Transverse colon (tissue), 3 donors: ENCODE data around the gene HHIP.

ENCODE experiments used
- EP300 ChIP-seq: sonication (generic); formaldehyde crosslinking; IDR thresholded peaks from one replicate; pipeline ENCODE4 v1.6.1; 2017; ENCODE audit warnings: antibody characterized with exemption, low read depth
- POLR2AphosphoS5 ChIP-seq, 3 donors: sonication (generic); formaldehyde crosslinking; IDR thresholded peaks; one replicate each; pipeline ENCODE4 v1.6.1; 2016; ENCODE audit warnings: antibody characterized with exemption in 3 of 3

DNA sequence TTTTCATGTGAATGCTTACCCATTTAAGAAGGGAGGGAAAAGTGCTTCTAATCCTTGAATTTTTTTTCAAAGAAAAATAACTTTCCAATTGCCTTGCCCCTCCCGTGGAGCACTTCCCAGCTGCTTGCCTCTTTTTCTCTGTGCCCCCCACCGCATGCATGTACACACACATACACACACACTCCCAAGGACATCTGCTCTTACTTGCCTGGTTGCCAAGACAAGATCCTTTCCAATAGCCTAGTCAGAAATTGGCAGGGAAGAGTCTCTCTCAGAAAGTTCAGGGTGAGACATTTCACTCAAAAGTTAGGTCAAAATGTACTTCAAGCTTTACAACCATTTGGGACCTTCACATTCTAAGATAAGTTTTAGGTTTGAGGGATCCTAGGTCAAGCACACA lies 10.9 kb downstream of the HHIP start:
- TF ChIP-seq POLR2AphosphoS5 (IDR thresholded peaks at IDR 0.05) (no peak), EP300 (no peak)
